ENCODE results near the gene VOPP1.

The VOPP1 gene

DNA sequence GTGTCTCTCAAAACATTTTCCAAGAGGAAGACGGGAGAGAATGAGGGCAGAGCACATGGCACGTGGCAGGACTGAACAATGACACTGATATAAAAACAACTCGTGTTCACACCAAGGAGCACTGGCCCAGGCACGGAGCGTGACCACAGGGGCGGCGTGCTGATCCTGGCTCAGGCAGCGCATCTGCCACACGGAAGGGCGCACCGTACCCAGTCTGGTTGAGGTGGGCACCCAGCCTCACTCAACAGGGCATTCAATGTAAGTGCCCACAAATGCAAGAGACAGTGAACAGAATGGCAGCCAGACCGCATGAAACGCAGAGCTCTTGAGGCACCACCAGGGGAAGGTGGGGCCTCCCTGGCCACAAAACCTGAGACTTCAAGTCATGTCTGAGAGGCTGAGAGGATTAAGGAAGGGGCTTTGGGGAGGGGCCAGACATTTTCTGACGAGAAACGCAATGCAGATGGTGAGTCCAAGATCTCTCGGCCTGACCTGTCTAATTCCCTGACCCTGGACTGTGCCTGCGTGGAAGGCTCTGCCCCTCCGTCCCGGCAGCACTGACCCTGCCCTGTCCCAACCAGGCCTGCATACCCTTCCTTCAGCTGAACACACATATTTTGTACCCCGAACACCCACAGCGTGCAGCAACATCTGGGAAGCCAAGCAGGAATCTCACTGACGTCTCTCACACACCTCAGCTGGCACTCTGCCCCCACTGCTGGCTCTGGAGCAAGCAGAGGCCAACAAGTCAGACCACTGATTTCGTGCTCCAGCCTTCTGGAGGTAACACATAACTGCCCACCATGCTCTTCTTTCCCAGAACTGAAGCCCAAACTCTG, 35.5 kb downstream of the VOPP1 start:
- Histone ChIP-seq H3K27me3 (no peaks in the 10 kb centered on the region), H3K4me1 (ENCODE audit: control insufficient read depth in 1 of 2, insufficient read depth in 1 of 2, low read depth in 1 of 2, low read length in 1 of 2) (peaks cover 65 to 69% of the 10 kb centered on the region in 2 experiments), H3K36me3 (no peaks in the 10 kb centered on the region), H3K4me3 (ENCODE audit: low read depth in 1 of 2, low read length in 1 of 2) (no peak overlapping the region), H3K27ac (peak overlapping the region; percentile 56), H3K9me3 (no peaks in the 10 kb centered on the region)
- TF ChIP-seq, protein P1, sequence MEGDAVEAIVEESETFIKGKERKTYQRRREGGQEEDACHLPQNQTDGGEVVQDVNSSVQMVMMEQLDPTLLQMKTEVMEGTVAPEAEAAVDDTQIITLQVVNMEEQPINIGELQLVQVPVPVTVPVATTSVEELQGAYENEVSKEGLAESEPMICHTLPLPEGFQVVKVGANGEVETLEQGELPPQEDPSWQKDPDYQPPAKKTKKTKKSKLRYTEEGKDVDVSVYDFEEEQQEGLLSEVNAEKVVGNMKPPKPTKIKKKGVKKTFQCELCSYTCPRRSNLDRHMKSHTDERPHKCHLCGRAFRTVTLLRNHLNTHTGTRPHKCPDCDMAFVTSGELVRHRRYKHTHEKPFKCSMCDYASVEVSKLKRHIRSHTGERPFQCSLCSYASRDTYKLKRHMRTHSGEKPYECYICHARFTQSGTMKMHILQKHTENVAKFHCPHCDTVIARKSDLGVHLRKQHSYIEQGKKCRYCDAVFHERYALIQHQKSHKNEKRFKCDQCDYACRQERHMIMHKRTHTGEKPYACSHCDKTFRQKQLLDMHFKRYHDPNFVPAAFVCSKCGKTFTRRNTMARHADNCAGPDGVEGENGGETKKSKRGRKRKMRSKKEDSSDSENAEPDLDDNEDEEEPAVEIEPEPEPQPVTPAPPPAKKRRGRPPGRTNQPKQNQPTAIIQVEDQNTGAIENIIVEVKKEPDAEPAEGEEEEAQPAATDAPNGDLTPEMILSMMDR (IDR thresholded peaks at IDR 0.05), result no peak

DNA sequence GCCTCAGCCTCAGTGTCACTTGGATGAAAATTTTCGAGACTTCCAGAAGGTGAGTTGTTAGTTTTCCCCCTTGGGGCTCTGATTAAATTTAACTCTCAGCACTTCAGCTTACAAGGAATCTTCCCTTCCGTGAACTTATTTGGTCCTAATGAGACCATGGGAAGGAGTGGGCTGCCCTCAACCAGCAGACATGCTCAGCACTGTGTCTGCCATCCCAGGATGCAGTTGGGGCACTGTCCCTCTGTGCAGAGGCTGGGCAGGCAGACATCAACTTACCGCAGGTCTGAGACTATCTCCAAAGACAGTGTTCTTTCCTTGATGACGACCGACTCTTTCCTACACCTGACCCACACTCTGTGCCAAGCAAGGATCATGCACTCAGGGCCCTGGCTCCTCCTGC, 36.7 kb downstream of the VOPP1 start:
- Histone ChIP-seq H3K27ac (peak overlapping the region; percentile 88), H3K4me3 (ENCODE audit: low read depth in 1 of 2, low read length in 1 of 2) (no peak overlapping the region), H3K9me3 (no peaks in the 10 kb centered on the region), H3K36me3 (no peaks in the 10 kb centered on the region), H3K4me1 (ENCODE audit: control insufficient read depth in 1 of 2, insufficient read depth in 1 of 2, low read depth in 1 of 2, low read length in 1 of 2) (peaks cover 65 to 72% of the 10 kb centered on the region in 2 experiments), H3K27me3 (no peaks in the 10 kb centered on the region)
- TF ChIP-seq, protein P1 (IDR thresholded peaks at IDR 0.05), result no peak

DNA sequence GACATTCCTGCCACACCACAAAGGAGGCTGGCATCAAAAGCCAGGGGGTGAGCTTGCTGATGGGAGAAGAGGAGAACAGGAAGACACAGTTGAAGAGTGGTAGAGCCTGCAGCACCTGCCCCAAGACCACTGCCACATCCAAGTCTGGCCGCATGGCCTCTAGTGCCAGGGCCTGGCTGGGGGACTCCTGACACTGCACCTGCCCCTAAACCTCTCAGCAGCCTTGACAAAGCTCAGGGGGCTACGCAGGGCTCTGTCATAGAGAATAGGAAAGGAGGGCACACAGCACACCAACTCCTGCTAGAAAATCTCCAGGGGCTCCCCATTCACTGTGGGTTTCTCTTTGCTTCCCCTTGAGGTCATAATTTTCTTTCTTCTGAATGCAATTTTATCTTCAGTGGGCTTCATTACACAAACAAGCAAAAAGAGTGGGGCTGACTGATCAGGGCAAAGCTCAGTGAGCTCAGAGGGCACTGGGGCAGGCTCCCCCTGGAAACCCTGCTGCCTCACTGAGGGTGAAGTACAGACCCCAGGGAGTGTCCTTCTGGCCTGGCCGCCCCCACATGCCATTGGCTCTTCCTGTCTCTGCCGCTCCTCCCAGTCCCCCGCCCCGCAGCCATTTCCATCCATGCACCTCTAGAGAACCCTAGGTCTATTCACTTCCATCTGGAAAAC, 37.2 kb downstream of the VOPP1 start:
- Histone ChIP-seq H3K4me3 (ENCODE audit: low read depth in 1 of 2, low read length in 1 of 2) (no peak overlapping the region), H3K4me1 (ENCODE audit: control insufficient read depth in 1 of 2, insufficient read depth in 1 of 2, low read depth in 1 of 2, low read length in 1 of 2) (peaks cover 65 to 72% of the 10 kb centered on the region in 2 experiments), H3K27me3 (no peaks in the 10 kb centered on the region), H3K9me3 (no peaks in the 10 kb centered on the region), H3K36me3 (no peaks in the 10 kb centered on the region), H3K27ac (peak overlapping the region; percentile 88)
- TF ChIP-seq, protein P1 (IDR thresholded peaks at IDR 0.05), result no peak

DNA sequence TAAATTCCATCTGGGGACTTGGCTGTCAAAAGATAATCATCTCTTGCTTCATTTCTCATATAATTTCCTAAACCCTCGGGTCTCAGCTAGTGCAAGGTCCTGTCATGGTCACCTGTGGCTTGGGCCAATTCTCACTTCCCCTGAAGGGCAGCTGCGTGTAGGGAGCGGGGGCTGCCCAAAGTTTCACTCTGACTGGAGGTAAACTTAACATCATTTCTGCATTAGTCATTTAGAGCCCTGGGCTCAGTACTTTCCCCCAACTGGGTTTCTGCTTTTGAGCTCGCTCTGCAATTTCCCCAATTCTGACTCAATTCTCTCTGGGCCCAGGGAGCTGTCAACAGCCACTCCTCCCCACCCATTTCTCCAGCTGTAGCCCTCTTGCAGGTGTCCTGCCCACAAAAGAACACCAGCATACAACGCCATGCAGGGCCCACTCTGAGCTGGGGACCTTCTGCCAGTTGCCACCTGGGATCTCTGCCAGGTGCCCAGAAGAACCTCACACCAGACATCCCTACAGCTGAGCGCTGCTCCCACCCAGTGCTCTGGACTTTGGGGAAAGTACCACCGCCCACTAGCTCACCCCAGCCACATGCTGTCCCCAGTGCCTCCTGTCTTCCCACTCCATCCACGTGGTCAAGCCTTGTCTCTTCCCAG, 37.9 kb downstream of the VOPP1 start:
- H3K27me3 ChIP-seq, result no peaks in the 10 kb centered on the region
- TF ChIP-seq, protein P1 (IDR thresholded peaks at IDR 0.05), result no peak
- H3K4me1 ChIP-seq (ENCODE audit: control insufficient read depth in 1 of 2, insufficient read depth in 1 of 2, low read depth in 1 of 2, low read length in 1 of 2), result peaks cover 65 to 72% of the 10 kb centered on the region in 2 experiments
- H3K9me3 ChIP-seq, result no peaks in the 10 kb centered on the region
- H3K27ac ChIP-seq, result peak overlapping the region; percentile 88
- no peaks in the 10 kb centered on the region for H3K36me3 ChIP-seq
- H3K4me3 ChIP-seq (ENCODE audit: low read depth in 1 of 2, low read length in 1 of 2), result peak overlapping the region in 1 of 2 experiments; percentile 33

DNA sequence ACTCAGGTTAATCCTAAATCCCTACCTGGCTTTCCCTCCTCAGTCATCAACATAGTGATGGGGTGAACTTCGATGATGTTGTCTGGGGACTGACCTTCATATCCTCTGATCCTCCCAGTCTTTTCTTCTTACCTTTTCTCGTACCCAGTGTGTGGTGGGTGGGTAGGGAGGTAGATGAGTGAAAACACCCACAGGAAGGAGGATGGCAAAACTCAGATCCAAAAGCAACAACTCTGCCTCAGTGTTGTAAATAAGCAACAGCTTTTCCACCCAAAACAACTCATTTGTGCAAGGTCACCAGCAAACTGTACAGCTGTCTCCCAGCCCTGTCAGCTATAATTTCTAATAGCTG, 38.6 kb downstream of the VOPP1 start:
- Histone ChIP-seq H3K27me3 (no peaks in the 10 kb centered on the region), H3K4me1 (ENCODE audit: control insufficient read depth in 1 of 2, insufficient read depth in 1 of 2, low read depth in 1 of 2, low read length in 1 of 2) (peaks cover 65 to 70% of the 10 kb centered on the region in 2 experiments), H3K4me3 (ENCODE audit: low read depth in 1 of 2, low read length in 1 of 2) (peak overlapping the region; percentile 33 to 34), H3K9me3 (no peaks in the 10 kb centered on the region), H3K36me3 (no peaks in the 10 kb centered on the region), H3K27ac (peak overlapping the region; percentile 88)
- TF ChIP-seq, protein P1 (IDR thresholded peaks at IDR 0.05), result no peak
